Measurements from ENCODE around the gene FHAD1.

DNA sequence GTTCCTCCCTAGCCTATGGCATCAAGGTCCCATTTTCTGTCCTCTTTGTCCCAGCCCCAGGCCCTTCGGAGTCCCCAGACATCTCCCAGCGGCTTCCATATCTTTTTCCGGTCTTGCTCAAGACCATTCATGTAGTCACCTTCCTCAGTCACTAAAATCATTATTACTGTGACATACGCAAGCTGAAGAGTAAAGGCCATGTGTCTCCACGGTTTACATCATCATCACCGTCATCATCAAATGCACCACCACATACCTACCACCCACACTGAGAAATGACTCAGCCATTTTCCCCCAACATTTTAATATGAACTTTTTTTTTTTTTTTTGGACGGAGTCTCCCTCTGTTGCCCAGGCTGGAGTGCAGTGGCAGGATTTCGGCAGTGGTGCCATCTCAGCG is 43.4 kb downstream of the FHAD1 start:
- TF ChIP-seq CTCF (IDR thresholded peaks at IDR 0.05; ENCODE audit: poor library complexity) (no peak), EZH2 (IDR thresholded peaks at IDR 0.05; ENCODE audit: borderline replicate concordance) (no peak)

All from hepatocyte (in vitro differentiated cells).